SK-N-SH treated with all-trans-retinoic acid at 6 μM for 48 hours (cell line): Measurements from ENCODE around the gene HSP90AB1.

Experiments
- CREB5 ChIP-seq: fragments of 250-450 bp; sonication (Bioruptor Pico); IDR thresholded peaks from 2 replicates; pipeline ENCODE4 v1.5.1; 2020; ENCODE audit warnings: low read depth, mild to moderate bottlenecking, moderate library complexity
- CSRNP3 ChIP-seq: fragments of 250-450 bp; sonication (Bioruptor Pico); IDR thresholded peaks from 2 replicates; pipeline ENCODE4 v1.5.1; 2021; ENCODE audit warnings: mild to moderate bottlenecking, moderate library complexity
- GLIS3 ChIP-seq: fragments of 250-450 bp; sonication (Bioruptor Pico); IDR thresholded peaks from 2 replicates; pipeline ENCODE4 v1.5.0; 2020; ENCODE audit warnings: mild to moderate bottlenecking, moderate library complexity
- OSR1 ChIP-seq: fragments of 250-450 bp; sonication (Bioruptor Pico); IDR thresholded peaks from 2 replicates; pipeline ENCODE4 v1.8.0; 2022; ENCODE audit warnings: moderate library complexity, mild to moderate bottlenecking, inconsistent platforms
- PATZ1 ChIP-seq: fragments of 250-450 bp; sonication (Bioruptor Pico); IDR thresholded peaks from 2 replicates; pipeline ENCODE4 v1.8.0; 2020; ENCODE audit warnings: mild to moderate bottlenecking, moderate library complexity, borderline replicate concordance
- RARB ChIP-seq: fragments of 250-450 bp; sonication (Bioruptor Pico); IDR thresholded peaks from 2 replicates; pipeline ENCODE4 v1.8.0; 2021; ENCODE audit warnings: mild to moderate bottlenecking, moderate library complexity
- ZNF8 ChIP-seq: fragments of 450-650 bp; formaldehyde crosslinking; IDR thresholded peaks from 2 replicates; pipeline ENCODE4 v1.5.0; 2020; ENCODE audit warnings: mild to moderate bottlenecking, moderate library complexity

- TF ChIP-seq PATZ1 = no peak
- no peak for TF ChIP-seq ZNF8
- no peak for TF ChIP-seq CSRNP3
- no peak for TF ChIP-seq OSR1 (CRISPR knock-in tag)
- TF ChIP-seq GLIS3 (CRISPR knock-in tag) = no peak
- no peak for TF ChIP-seq CREB5 (CRISPR knock-in tag)
- TF ChIP-seq RARB = no peak
Observed at GRCh38 chr6:44271914-44272313, 25.0 kb downstream of the HSP90AB1 start.
